NK-92 (cell line): ENCODE data around the gene CIAO3.

ENCODE experiments used
- DNase-seq: peaks from one replicate; lab custom pipeline; 2025; ENCODE audit not compliant: unreplicated experiment; lab: John Stamatoyannopoulos, UW

The CIAO3 gene

DNA sequence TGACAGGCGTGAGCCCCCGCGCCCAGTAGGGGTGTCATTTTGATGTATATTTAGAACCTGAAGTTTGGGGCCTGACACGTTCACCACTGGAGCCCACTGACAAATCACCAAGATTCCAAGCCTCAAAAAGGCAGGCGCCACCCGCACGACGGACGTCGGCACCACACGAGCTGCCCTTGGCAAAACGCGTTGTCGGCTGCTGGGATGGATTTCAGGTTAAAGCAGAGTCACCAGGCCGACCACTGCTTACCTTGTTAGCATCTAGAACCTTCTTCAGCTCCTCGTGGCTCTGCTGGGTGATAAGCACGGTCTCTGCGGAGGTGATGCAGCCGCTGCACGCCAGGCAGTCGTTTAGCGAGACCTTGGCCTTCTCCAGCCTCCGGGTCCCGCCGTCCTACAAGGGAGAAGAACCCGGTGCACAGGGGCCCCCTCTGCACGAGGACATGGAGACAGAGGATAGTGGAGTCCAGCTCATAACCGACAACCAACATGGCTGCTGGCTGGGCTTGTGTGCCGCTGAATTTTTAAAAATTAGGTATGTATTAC, 3.8 kb downstream of the CIAO3 start:
- DNase-seq, result no peak

DNA sequence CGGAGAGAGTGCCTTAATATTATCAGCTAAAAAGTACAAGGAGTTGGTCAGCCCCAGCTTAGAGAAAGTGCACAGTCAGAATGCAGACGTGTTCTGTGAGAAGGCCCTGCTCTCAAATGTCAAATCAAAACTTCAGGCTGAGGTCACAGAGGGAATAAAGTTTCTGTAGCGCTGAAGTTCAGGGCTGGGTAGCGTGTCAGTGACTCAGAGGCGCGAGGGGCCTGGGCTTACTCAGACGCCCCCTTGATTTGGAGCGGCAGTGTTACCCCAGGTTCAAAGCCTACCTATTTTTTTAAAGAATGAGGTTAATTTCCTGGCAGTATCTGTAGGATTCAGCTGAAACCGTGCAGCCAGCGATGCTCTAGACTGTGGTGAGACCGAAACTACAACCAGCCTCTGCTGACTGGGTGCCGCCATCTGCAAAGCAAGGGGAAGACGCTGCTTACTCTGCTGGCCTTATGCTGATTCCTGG, 4.8 kb downstream of the CIAO3 start:
- no peak for DNase-seq

DNA sequence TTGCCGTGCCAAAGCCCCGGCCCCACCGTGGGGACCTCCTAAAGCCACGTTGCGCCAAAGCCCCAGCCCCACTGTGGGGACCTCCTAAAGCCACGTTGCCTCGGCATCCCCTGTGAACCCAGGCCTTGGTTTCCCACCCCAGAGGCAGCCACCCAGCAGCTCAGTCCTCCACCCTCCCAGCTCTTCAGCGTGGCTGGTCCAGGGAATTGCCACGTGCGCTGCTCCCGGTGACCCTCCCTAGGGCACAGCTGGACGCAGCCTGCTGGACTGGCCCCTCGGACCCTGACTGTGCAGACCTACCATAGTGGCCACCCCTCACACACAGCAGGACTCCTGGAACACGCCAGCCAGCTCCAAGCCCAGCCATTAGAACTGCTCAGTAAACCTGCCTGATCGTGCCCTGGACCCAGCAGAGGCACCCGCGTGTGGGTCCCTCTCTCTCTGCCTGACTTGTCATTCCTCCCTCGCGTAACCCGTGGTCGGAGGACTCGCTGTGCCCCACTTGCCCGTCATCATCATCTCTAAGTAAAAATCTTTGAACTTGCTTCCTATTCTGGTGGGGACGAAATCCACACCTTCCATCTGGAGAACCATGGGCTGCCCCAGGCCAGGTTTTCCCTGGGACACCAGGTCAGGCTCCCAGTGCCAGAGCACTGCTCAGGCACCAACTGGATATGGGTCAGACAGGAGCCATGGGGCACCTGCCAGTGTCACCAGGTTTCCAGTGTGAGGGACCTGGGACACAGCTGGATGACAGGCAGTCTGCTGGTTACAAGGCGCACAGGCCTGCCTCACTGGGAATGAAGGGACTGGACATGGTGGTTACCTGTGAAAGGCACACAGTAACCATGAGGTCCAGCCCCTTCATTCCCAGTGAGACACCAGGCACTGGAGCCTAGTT, 5.6 kb downstream of the CIAO3 start:
- no peak for DNase-seq

DNA sequence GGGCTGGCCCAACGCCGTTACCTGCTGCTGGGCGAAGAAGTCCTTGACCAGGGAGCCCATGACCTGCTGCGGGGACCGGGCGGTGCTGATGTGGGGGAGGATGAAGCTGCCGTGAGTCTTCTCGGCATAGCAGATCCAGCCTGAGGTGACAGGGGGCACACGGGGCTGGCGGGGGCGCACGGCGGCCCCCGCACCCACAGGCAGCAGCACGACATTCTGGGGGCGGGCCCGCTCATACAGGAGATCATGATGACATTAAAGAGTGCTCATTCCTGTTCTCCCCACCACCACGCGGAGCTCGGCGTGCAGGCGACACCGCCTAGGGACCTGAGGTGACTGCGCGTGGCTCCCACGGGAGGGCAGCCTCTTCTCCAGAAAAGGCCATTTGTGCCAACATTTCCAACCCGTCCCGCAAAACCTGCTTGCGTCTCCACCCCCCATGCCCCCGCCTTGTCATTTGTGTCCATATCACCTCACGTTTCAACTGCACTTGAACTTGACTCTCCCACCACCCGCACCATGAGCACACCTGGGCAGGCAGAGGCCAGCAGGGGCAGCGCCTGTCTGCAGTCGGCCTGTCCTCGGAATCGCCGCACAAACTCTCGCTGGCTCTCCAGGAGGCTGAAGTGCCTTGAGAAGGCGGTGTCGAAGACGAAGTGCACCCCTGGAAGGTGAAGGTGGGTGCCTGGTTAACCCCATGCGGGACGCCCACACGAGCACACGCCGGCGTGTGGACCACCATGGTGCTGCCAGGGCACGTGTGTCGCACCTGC, 6.4 kb downstream of the CIAO3 start:
- DNase-seq, result no peak

DNA sequence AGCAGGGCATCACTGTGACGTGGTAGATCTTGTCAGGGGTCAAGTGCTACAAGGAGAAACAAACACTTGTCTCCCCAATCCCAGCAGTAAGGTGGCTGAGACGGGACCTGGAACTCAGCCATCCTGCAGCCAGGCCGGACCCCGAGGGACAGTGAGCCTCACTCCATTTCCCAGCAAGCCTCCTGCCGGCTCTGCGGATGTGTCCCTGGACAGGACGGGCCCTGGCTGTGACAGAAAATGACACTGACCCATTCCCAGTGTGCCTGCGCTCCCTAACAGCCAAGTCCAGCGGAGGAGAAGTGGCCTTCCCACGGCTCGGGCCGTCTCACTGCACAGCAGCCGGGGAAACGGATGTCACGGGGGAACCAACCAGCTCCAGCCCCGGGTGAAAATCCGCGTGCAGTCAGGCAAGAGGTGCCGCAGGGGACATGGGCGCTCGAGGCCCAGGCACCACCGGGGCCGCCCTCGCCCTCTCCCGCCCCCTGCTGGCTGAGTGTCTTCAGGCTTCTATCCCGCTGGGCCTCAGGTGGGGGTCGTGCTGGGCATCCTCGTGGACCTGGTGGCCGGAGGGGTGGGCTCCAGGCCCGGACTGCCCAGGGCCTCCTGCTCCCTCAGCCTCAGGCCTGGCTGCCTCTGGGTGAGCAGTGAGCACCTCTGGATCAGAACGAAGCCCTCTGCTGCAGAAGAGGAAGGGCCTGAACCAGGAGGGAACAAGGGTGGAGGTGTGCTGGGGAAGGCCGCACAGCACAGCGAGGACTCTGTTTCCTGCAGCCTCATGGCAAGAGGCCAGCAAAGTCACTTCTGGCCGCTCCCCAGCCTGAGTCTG, 7.2 kb downstream of the CIAO3 start:
- no peak for DNase-seq

DNA sequence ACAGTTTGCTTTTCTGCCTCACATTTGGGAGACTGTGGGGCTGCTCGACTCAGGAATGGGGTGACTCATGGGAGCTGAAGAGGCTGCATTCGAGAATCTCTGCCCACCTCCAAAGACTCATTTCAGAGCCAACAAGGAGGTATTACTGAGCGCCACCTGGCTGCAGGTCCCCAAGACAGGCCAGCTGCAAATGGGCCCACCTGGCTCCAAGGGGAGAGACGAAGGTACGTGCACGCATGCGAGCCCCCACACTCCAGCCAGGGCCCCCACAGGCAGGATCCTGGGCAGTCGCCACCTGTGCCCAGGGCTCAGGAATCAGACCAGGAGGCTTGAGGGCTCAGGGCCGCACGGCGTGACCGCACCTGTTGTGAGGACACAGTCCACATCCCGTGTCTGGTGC, 7.9 kb downstream of the CIAO3 start:
- no peak for DNase-seq

DNA sequence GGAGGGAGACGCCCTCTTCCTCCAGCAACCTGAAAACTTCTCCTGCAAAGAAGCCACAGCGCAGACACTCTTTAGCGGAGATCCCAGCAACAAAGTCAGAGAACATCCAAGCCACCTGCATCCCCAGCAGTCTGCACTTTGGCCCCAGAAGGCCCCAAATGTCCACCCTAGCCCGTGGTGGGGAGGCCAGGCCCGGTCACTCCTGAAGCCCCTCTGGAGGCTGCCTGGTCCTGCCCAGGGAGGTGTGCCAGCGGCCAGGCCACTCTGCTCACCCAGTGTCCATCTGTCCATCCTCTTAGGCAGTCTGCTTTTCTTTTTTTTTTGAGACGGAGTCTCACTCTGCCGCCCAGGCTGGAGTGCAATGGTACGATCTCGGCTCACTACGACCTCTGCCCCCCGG, 8.5 kb downstream of the CIAO3 start:
- no peak for DNase-seq

DNA sequence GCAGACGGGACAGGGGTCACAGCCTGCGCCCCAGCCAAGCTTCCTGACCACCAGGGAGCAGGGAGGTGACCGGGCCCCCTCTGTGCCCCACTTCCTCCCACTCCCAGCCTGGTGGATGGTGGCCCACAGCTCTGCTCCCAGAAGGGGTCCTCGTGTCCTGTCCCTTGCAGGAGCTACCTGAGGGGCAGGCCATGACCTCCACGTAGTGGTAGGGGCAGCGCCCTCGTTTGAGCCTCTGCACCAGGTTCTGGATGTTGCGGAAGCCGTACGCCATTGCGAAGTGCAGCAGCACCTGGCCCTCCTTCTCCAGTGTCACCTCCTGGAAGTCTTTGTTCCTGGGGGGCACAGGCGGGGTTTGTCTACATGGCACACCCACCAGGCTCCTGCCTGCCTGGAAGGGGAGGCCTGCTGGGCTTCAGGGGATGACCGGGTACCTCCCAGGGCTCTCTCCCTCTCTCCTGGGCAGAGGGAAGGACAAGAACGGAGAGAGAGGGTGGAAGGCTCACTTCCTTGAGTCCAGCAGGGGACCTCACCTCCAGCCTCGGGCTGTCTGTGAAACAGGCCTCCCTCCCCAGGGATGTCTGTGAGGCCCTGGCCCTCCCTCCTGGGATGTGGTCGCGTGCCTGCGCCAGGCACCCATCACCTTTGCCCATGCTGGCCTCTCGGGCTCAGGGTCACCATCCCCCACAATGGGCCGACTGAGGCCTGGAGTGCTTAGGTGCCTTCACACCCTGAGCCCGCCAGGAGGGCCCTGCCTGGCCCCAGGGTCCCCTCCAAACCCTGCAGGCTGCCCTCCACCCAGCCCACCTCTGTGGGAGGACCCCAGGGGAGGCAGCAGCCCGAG, 9.9 kb downstream of the CIAO3 start:
- DNase-seq, result no peak

DNA sequence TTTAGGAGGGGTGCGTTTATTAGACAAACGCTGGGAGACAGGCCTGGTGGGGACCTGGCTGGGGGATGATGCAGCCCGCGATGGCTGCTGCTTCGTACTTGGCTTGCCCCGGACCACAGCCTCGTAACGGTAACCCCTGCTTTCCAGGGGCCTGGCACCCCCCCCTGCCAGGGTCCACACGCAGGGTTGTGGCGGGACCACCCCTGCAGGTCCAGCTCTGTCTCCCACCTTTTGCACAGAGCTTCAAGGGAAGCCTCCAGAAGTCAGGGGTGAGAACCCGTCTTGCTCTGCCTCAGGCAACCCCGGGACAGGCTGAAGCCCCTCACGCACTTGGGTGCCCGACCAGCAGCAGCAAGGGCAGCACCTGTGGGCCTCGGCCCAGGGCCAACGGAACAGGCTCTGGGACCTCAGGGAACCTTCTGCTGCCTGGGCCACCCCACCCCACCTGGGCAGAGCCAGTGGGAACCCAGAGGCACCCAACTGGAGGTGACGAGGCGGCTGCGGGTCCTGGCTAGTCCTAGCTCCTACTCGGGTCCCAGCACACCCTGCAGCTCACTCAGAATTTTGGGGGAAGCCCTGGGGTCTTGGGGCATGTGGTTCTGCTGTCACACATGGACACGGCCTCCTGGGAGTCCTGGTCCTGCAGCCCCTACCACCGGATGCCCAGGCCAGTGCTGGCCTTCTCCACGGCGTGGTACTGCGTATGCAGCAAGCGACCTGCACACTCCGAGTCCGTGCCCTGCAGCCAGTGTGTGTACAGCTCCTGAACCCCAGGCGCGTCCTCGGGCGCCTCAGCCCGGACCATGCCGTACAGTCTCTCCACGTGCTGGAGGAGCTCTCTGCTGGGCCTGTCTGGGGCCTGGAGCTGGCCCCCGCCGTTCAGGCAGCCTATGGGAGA, 10.8 kb downstream of the CIAO3 start:
- DNase-seq, result no peak

DNA sequence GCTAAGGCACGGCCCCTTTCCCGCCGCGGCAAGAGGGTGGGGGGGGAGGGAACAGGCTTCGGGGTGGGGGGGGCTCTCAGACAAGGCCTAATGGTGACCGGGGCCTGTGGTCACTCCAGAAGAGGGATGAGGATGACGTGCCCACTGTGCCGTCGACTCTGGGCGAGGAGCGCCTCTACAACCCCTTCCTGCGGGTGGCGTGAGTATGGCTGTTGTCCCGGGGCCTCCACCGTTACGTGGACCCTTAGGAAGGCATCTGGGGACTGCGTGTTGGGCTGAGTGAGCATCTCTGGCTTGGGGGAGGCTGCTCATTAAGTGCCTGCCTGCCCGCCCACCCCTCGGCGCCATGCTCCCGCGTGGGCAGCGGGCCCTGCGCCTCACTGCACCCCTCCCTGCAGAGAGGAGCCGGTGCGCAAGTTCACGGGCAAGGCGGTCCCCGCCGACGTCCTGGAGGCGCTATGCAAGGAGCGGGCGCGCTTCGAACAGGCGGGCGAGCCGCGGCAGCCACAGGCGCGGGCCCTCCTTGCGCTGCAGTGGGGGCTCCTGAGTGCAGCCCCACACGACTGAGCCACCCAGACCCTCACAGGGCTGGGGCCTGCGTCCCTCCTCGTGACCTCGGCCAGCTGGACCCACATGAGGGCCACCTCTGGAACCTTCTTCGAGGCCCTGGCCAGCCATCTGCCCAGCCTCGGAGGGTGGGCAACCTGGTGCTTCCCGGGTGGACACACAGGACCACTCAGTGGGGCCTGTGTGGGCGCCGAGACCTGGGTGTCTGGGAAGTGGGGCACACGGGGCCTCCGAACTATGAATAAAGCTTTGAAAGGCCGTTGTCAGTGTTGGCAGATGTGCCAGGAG, 11.7 kb downstream of the CIAO3 start:
- DNase-seq, result no peak

DNA sequence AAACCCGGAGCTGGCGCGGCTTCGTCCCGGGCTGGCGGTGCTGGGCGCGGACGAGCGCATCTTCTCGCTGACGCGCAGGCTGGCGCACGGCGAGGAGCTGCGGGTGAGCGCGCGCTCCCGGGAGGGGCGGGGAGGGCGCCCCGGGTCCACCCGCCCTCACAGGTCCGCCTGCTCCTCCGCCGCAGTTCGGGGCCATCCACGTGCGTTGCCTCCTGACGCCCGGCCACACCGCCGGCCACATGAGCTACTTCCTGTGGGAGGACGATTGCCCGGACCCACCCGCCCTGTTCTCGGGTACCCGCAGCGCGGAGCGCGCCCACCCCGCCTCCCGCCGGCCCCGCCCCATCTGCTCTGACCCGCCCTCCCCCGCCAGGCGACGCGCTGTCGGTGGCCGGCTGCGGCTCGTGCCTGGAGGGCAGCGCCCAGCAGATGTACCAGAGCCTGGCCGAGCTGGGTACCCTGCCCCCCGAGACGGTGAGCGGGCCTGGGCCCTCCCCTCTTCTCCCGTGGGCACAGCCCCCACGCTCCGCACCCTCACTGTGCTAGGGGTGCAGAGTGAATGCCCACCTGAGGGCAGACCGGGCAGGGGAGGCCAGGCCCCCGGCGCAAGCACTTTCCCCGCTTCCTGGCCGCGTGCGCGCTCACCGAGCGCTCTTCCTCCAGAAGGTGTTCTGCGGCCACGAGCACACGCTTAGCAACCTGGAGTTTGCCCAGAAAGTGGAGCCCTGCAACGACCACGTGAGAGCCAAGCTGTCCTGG, 12.5 kb downstream of the CIAO3 start:
- DNase-seq, result no peak

DNA sequence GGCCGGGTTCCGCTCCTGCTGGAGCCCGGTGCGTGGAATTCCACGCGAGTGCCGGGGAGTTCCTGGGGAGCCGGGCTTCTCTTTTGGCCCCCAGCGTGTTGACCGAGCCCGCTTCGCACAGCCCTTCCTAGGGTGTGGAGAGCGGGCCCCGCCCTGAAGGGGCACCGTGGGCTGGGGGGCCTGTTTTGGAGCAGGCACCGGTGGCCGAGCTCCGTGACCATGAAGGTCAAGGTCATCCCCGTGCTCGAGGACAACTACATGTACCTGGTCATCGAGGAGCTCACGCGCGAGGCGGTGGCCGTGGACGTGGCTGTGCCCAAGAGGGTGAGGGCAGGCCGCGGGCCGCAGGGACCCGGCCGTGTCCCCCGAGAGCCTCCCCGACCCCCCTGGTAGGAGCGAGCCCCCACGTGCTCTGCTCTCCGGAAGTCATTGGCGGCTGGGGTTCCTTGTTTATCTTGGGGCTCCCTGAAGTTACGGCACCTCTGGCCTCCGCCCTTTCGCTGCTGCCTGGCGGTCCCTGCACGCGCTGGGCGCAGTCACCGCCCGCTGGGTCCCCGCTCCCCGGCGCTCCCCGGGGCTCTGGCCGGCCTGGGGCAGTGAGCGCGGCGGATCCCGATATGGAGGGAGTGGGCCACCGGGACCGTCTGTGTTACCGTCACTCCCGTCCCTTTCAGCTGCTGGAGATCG, 13.4 kb downstream of the CIAO3 start:
- DNase-seq, result no peak

DNA sequence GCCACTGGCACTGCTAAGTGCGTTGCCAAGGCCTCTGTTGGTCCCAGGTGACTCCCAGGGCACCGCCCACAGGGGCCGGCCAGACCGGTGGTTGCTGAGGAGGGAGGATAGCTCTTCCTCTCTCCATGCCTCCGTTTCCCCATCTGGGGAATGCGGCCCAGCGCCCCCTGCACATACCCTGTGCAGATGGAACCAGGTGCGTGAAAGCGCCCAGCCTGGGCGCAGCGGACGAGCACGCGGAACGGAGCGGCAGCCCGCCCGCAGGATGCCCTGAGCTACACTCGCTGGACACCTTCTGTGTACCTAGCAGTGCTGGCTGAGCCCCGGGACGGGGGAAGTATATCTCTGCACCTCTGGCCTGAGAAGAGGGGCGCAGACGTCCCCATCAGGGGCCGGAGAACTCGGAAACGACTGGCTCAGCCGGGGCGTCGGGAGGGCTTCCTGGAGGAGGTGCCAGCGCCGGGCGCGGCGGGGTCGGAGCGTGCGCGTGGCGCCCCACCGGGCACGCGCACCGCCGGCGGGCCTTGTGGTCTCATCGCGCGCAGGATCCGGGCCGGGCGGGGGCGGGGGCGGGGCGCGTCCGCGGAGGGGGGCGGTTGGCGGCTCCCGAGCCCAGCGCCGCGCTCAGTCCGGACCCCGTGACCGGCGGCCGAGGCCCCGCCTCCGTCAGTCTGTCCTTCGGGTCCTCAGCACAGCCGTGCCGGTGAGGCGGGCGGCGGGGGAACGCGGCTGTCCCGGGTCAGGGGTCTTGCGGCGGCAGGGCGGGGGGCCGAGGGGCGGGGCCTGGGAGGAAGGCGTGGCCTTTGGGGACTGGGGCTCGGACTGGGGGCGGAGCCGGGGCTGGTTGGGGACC, 14.1 kb downstream of the CIAO3 start, which contains the start of the genes CCDC78 and HAGHL:
TSS of gene CCDC78 (minus strand) at position 6 of the 853 bp plus-strand sequence. CDS start 76 bp downstream, outside the sequence.
TSS of gene HAGHL (plus strand) at position 669 of the 853 bp plus-strand sequence. CDS start 404 bp downstream, outside the sequence.
- no peak for DNase-seq

DNA sequence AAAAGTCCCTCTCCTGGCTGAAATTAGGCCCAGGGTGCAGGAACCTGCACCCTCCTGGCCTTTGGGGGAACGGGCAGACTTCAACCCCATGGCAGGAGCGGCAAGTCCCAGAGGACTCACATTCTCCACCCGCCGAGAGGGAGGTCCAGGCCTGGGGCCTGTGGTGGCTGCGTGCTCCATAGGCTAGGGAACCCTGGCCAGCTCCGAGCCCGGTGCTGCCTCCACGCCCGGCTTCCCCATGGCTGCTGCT, 14.7 kb downstream of the CIAO3 start:
- no peak for DNase-seq

DNA sequence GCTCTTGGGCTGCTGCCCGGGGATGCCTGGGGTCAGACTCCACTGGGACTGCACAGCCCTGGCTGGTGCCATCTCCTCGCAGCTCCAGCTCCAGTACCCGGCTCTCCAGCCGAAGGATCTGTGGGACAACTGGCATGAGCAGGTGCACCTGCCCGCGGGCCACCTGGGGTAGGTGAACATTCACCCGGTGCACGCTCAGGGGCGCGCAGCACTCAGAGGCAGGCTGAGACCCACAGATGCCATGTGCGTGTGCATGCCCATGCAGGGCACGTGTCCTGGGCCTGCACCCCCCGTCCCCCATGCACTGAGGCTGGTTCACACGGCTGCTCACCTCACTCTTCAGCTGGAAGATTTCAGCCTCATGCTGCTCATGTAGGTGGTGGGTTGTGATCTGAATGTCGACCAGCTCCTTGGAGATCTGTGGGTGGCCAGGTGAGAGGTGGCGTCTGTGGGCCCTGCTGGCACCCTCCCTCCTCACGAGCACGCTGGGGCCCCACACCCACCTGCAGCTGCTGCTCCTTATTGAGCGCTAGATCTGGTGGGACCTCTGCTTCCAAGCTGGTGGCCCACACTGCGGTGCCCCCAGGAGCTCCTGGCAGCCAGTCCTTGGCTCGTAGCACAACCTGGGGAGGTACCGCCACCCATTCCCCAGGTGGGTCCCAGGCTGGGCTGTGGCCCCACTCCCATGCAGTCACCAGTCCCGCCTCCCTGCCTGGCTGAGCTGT, 15.2 kb downstream of the CIAO3 start:
- no peak for DNase-seq
